PC-3 (cell line): ENCODE results near the gene PDGFD. TPM values are rescaled to one million over a fixed set of nuclear protein-coding genes. Genes with fewer than 3 reads are reported as not detected.
"Not testable (repeated sequence)": the region's sequence is repeated elsewhere in the genome, so short reads cannot be mapped to it uniquely, and the experiment has no call there.

Experiments
- ATAC-seq: fragments of 200-7000 bp; cut with Tn5 transposase; 2 replicates; pipeline ENCODE4 v1.9.1; 2020; ENCODE audit warnings: mild to moderate bottlenecking, moderate library complexity
- BruUV-seq: library from RNA; stranded (reverse); fragments of 400-500 nt; replicated peaks from 2 replicates; lab custom pipeline; 2021; lab: Mats Ljungman, UMichigan
- CTCF ChIA-PET: fragments of 300-600 bp; sonication (Branson Sonifier 250); formaldehyde crosslinking; loops from one replicate; lab custom pipeline; 2022; ENCODE audit warnings: antibody characterized with exemption; lab: Charles Lee
- POLR2A ChIA-PET: fragments of 300-600 bp; sonication (Branson Sonifier 250); formaldehyde crosslinking; loops from one replicate; lab custom pipeline; 2022; ENCODE audit warnings: antibody characterized with exemption; ENCODE audit not compliant: unreplicated experiment; lab: Charles Lee
- DNase-seq: peaks from one replicate; pipeline ENCODE4 v3.0.0-alpha.2; 2015
- H2AFZ ChIP-seq: fragments of 300-600 bp; sonication (generic); 2 replicates; pipeline ENCODE4 v1.6.0; 2016; ENCODE audit warnings: antibody characterized with exemption, low read length
- H3F3A ChIP-seq: fragments of 300-600 bp; sonication (generic); one replicate; pipeline ENCODE4 v1.6.0; 2017; ENCODE audit warnings: antibody characterized with exemption, low read length, control low read depth, mild to moderate bottlenecking; ENCODE audit not compliant: unreplicated experiment
- H3K27ac ChIP-seq: fragments of 300-600 bp; sonication (generic); 2 replicates; pipeline ENCODE4 v1.5.1; 2016; ENCODE audit warnings: mild to moderate bottlenecking, low read length
- H3K27me3 ChIP-seq: fragments of 300-600 bp; sonication (generic); 2 replicates; pipeline ENCODE4 v1.6.1; 2016; ENCODE audit warnings: low read length, mixed read lengths
- H3K36me3 ChIP-seq: fragments of 300-600 bp; sonication (generic); 2 replicates; pipeline ENCODE4 v1.6.1; 2016; ENCODE audit warnings: low read depth, mixed run types, low read length, mixed read lengths
- H3K4me1 ChIP-seq: fragments of 300-600 bp; sonication (generic); 2 replicates; pipeline ENCODE4 v1.5.1; 2016; ENCODE audit warnings: low read length; ENCODE audit not compliant: insufficient read depth
- H3K4me2 ChIP-seq: fragments of 300-600 bp; sonication (generic); 2 replicates; pipeline ENCODE4 v1.6.0; 2016; ENCODE audit warnings: low read length
- H3K4me3 ChIP-seq: fragments of 300-600 bp; sonication (generic); 2 replicates; pipeline ENCODE4 v1.5.1; 2016; ENCODE audit warnings: mild to moderate bottlenecking, low read length, mixed read lengths
- H3K79me2 ChIP-seq: fragments of 300-600 bp; sonication (generic); 2 replicates; pipeline ENCODE4 v1.6.1; 2017; ENCODE audit warnings: low read length, mixed read lengths
- H3K9ac ChIP-seq: fragments of 300-600 bp; sonication (generic); 2 replicates; pipeline ENCODE4 v1.6.0; 2016; ENCODE audit warnings: mild to moderate bottlenecking, low read length
- H3K9me2 ChIP-seq: fragments of 300-600 bp; sonication (generic); replicated peaks from 2 replicates; pipeline ENCODE4 v1.6.1; 2016; ENCODE audit warnings: mixed run types, low read length, mixed read lengths
- H3K9me3 ChIP-seq: fragments of 300-600 bp; sonication (generic); 2 replicates; pipeline ENCODE4 v1.6.1; 2016; ENCODE audit warnings: low read length, mixed read lengths
- H4K20me1 ChIP-seq: fragments of 300-600 bp; sonication (generic); 2 replicates; pipeline ENCODE4 v1.6.1; 2016; ENCODE audit warnings: low read length, mixed read lengths
- CTCF ChIP-seq: fragments of 300-600 bp; sonication (generic); conservative IDR thresholded peaks from 2 replicates; pipeline ENCODE4 v1.5.1; 2017; ENCODE audit warnings: antibody characterized with exemption, low read depth, mild to moderate bottlenecking, low read length
- EZH2 ChIP-seq: fragments of 300-600 bp; sonication (generic); IDR thresholded peaks from one replicate; pipeline ENCODE4 v1.6.1; 2017; ENCODE audit warnings: antibody characterized with exemption, mild to moderate bottlenecking, low read length; ENCODE audit not compliant: unreplicated experiment
- EZH2phosphoT487 ChIP-seq: fragments of 300-600 bp; sonication (generic); IDR thresholded peaks from 2 replicates; pipeline ENCODE4 v1.6.1; 2018; ENCODE audit warnings: mild to moderate bottlenecking, antibody characterized with exemption, low read length, borderline replicate concordance
- intact Hi-C: fragments of 100-400 bp; cut with micrococcal nuclease; formaldehyde crosslinking; loops from 2 replicates; pipeline ENCODE4 v1.9.0; 2023
- total RNA-seq: library from RNA; depleted of rRNA; stranded (reverse); fragments of >200 nt; gene quantifications from 2 replicates; pipeline ENCODE4 v1.2.3, GENCODE V29; 2014

PDGFD gene
- total RNA-seq, 1 experiment from 2014 or later: 5.0 TPM

DNA sequence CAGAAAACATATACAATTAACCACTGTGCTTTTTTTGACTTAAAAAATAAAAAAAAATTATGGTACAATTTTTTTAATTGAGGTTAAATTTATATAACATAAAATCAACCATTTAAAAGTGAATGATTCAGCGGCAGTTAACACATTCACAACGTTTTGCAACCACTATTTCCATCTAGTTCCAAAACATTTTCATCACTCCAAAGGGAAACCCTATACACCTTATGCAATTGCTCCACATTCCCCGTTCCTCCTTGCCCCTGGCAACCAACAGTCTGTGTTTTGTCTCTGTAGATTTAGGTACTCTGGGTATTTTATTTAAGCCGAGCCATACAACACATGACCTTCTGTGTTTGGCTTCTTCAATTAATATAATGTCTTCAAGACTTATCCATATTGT, 112.2 kb downstream of the PDGFD start:
- POLR2A ChIA-PET: no interaction called here
- Histone ChIP-seq H3K79me2 (no peaks in the 10 kb centered on the region), H3K9ac (no peak overlapping the region), H3K27ac (no peak overlapping the region), H3K4me2 (no peak overlapping the region), H4K20me1 (no peaks in the 10 kb centered on the region), H3K27me3 (peaks cover 27% of the 10 kb centered on the region), H3K9me2 (no peaks in the 10 kb centered on the region), H3K4me1 (no peaks in the 10 kb centered on the region), H3K9me3 (no peaks in the 10 kb centered on the region), H3F3A (no peaks in the 10 kb centered on the region), H2AFZ (no peak overlapping the region), H3K36me3 (no peaks in the 10 kb centered on the region), H3K4me3 (no peak overlapping the region)
- no peak for DNase-seq
- intact Hi-C loops: no loop called here
- ATAC-seq: no peak
- BruUV-seq: no TSS peak
- CTCF ChIA-PET: no interaction called here
- TF ChIP-seq EZH2: no peak
- no peak for TF ChIP-seq EZH2phosphoT487
- TF ChIP-seq CTCF: no peak

- POLR2A ChIA-PET: no interaction called here
- no peaks in the 10 kb centered on the region for H3K79me2 ChIP-seq
- intact Hi-C loops: no loop called here
- no peaks in the 10 kb centered on the region for H3K9me3 ChIP-seq
- H3K4me3 ChIP-seq: no peak overlapping the region
- H3K4me2 ChIP-seq: no peak overlapping the region
- ATAC-seq (no peak), DNase-seq (no peak)
- H4K20me1 ChIP-seq: no peaks in the 10 kb centered on the region
- peaks cover 13% of the 10 kb centered on the region for H3K27me3 ChIP-seq
- CTCF ChIA-PET: no interaction called here
- no peak overlapping the region for H2AFZ ChIP-seq
- H3K36me3 ChIP-seq: no peaks in the 10 kb centered on the region
- no peaks in the 10 kb centered on the region for H3K4me1 ChIP-seq
- no peak overlapping the region for H3K9ac ChIP-seq
- TF ChIP-seq CTCF: no peak
- TF ChIP-seq EZH2phosphoT487: no peak
- no peaks in the 10 kb centered on the region for H3K9me2 ChIP-seq
- BruUV-seq: no TSS peak
- no peak overlapping the region for H3K27ac ChIP-seq
- no peaks in the 10 kb centered on the region for H3F3A ChIP-seq
Measured at GRCh38 chr11:104049116-104049515, 114.8 kb downstream of the PDGFD start.

- CTCF ChIA-PET, intact Hi-C loops, BruUV-seq, H3K36me3 ChIP-seq, H3K9me2 ChIP-seq, H3K9me3 ChIP-seq, H3K4me1 ChIP-seq, POLR2A ChIA-PET, H3K4me3 ChIP-seq, DNase-seq, H3K4me2 ChIP-seq, H4K20me1 ChIP-seq, ATAC-seq, H3K27me3 ChIP-seq, H3K27ac ChIP-seq, H2AFZ ChIP-seq, H3K9ac ChIP-seq, H3K79me2 ChIP-seq, H3F3A ChIP-seq: not testable (repeated sequence)
Measured at GRCh38 chr11:104046858-104047257, 117.1 kb downstream of the PDGFD start.
